K562 (cell line): Measurements from ENCODE around the gene CD276. TPM values are rescaled to one million over a fixed set of nuclear protein-coding genes. Genes with fewer than 3 reads are reported as not detected.

Experiments used
- ATAC-seq: fragments of 200-7000 bp; cut with Tn5 transposase; 3 replicates; pipeline ENCODE4 v1.9.1; 2020; ENCODE audit warnings: moderate library complexity
- BruUV-seq: library from RNA; stranded (reverse); fragments of 400-500 nt; replicated peaks from 2 replicates; lab custom pipeline; 2021; lab: Mats Ljungman, UMichigan
- CTCF ChIA-PET: fragments of 300-600 bp; formaldehyde crosslinking; extraction: SDS; loops from one replicate; lab custom pipeline; 2021; ENCODE audit warnings: low intra/inter-chr PET ratio; lab: Yijun Ruan, JAX
- POLR2A ChIA-PET: fragments of 300-600, 350-650 bp; sonication (Branson Sonifier 250); formaldehyde crosslinking; extraction: SDS; loops from one replicate; lab custom pipeline; 2021; ENCODE audit warnings: antibody characterized with exemption, inconsistent platforms; lab: Yijun Ruan, JAX
- DNase-seq, 4 experiments: peaks; one replicate each; pipeline versions ENCODE4 v3.0.0 to v3.0.0-alpha.2; 2011 to 2018; ENCODE audit warnings: low spot score in 3 of 4, mixed read lengths in 3 of 4; ENCODE audit errors: extremely low read depth in 1 of 4
- FAIRE-seq: peaks from 2 replicates; lab custom pipeline; 2011; peaks lifted over from hg19 to GRCh38; lab: Jason Lieb, UNC
- H2AFZ ChIP-seq: 2 replicates; pipeline ENCODE4 v1.6.0; 2011; ENCODE audit warnings: low read depth, low read length, control low read depth, inconsistent platforms
- H3K27ac ChIP-seq: fragments of 200-600 bp; 3 replicates; pipeline ENCODE4 v1.8.0; 2011; ENCODE audit warnings: low read depth, mild to moderate bottlenecking, control low read depth, inconsistent platforms, low read length, moderate library complexity, mixed read lengths; ENCODE audit errors: extremely low read depth
- H3K27me3 ChIP-seq, 2 experiments: fragments of 300-600 bp in 1 of 2; 2 replicates in 1 of 2; 3 replicates in 1 of 2; pipeline versions ENCODE4 v1.6.0 to v1.8.0; 2011; ENCODE audit warnings: inconsistent platforms in 2 of 2, low read length in 2 of 2, mild to moderate bottlenecking in 1 of 2, mixed read lengths in 1 of 2, moderate library complexity in 1 of 2; ENCODE audit not compliant: control insufficient read depth in 2 of 2, insufficient read depth in 2 of 2
- H3K36me3 ChIP-seq: fragments of 300-600 bp; 3 replicates; pipeline ENCODE4 v1.8.0; 2011; ENCODE audit warnings: mild to moderate bottlenecking, low read length, inconsistent platforms; ENCODE audit not compliant: control insufficient read depth, insufficient read depth
- H3K4me1 ChIP-seq, 2 experiments: fragments of 200-600 bp in 1 of 2; replicated peaks in 1 of 2; 2 replicates in 1 of 2; 3 replicates in 1 of 2; pipeline versions ENCODE4 v1.5.1 to v1.8.0; 2011; ENCODE audit warnings: inconsistent platforms in 2 of 2, low read length in 2 of 2, mild to moderate bottlenecking in 1 of 2, mixed read lengths in 1 of 2, moderate library complexity in 1 of 2; ENCODE audit not compliant: control insufficient read depth in 2 of 2, insufficient read depth in 2 of 2
- H3K4me2 ChIP-seq: 2 replicates; pipeline ENCODE4 v1.6.1; 2011; ENCODE audit warnings: low read length, control low read depth, inconsistent platforms, mixed read lengths; ENCODE audit not compliant: insufficient read depth
- H3K4me3 ChIP-seq: fragments of 200-600 bp; sonication (generic), shearing (Covaris generic); 2 replicates; pipeline ENCODE4 v1.5.1; 2016; ENCODE audit warnings: control low read depth, inconsistent platforms
- H3K79me2 ChIP-seq: fragments of 200-600 bp; 3 replicates; pipeline ENCODE4 v1.8.0; 2011; ENCODE audit warnings: low read length, inconsistent platforms; ENCODE audit not compliant: control insufficient read depth, insufficient read depth
- H3K9ac ChIP-seq, 2 experiments: 2 replicates each; pipeline versions ENCODE4 v1.6.0 to v1.6.1; 2011; ENCODE audit warnings: low read depth in 2 of 2, low read length in 2 of 2, control low read depth in 1 of 2, inconsistent platforms in 1 of 2, mild to moderate bottlenecking in 1 of 2, mixed read lengths in 1 of 2; ENCODE audit not compliant: insufficient read depth in 1 of 2
- H3K9me1 ChIP-seq: one replicate; pipeline ENCODE4 v1.6.0; 2011; ENCODE audit warnings: inconsistent platforms, mild to moderate bottlenecking, low read length, moderate library complexity; ENCODE audit not compliant: control insufficient read depth, insufficient read depth
- H3K9me3 ChIP-seq: replicated peaks from 2 replicates; pipeline ENCODE4 v1.5.1; 2011; ENCODE audit warnings: low read depth, low read length, inconsistent platforms; ENCODE audit not compliant: control insufficient read depth, insufficient read depth
- H4K20me1 ChIP-seq: replicated peaks from 2 replicates; pipeline ENCODE4 v1.6.1; 2011; ENCODE audit warnings: low read length, inconsistent platforms, mixed read lengths; ENCODE audit not compliant: control insufficient read depth, insufficient read depth
- GABPB1 ChIP-seq: sonication (generic); formaldehyde crosslinking; IDR thresholded peaks from 2 replicates; pipeline ENCODE4 v1.8.0; 2022; ENCODE audit warnings: mild to moderate bottlenecking, missing genetic modification reagents
- KDM2B ChIP-seq: fragments of 250-450 bp; sonication (Bioruptor Pico); IDR thresholded peaks from 2 replicates; pipeline ENCODE4 v1.8.0; 2021; ENCODE audit warnings: mild to moderate bottlenecking, moderate library complexity
- POLR2G ChIP-seq: fragments of 200-400 bp; formaldehyde crosslinking; IDR thresholded peaks from 2 replicates; pipeline ENCODE4 v1.6.1; 2017; ENCODE audit warnings: low read depth, mild to moderate bottlenecking, antibody characterized with exemption, low read length, moderate library complexity
- TRIM24 ChIP-seq, 2 experiments: fragments of 450-650 bp; IDR thresholded peaks; 2 replicates each; pipeline ENCODE4 v1.6.1; 2016
- WGBS: fragments of 100-300 bp; shearing (Covaris generic); methylation state at CpG from one replicate; pipeline ENCODE4 v1.1.6; 2016; ENCODE audit warnings: low coverage, mixed read lengths; ENCODE audit not compliant: insufficient coverage; ENCODE audit errors: missing lambda C conversion rate; 5-methylcytosine and 5-hydroxymethylcytosine counted together
- in situ Hi-C: fragments of 300-500 bp; cut with MboI; formaldehyde crosslinking; loops from 4 replicates; pipeline ENCODE4 v1.15.0; 2018; ENCODE audit warnings: inconsistent platforms, mixed read lengths
- intact Hi-C: fragments of 100-400 bp; cut with micrococcal nuclease; formaldehyde crosslinking; loops from 2 replicates; pipeline ENCODE4 v1.14.2; 2022
- polyA plus RNA-seq, 8 experiments: library from polyadenylated mRNA; depleted of rRNA in 4 of 8; stranded (reverse) in 5 of 8; unstranded in 3 of 8; fragments of >200 nt; fragmentation: Nextera tagmentation in 2 of 8; fragmentation: Illumina TruSeq in 1 of 8; extraction: Ambion mirVana in 2 of 8; extraction: Trizol in 1 of 8; gene quantifications; 2 replicates each; pipeline versions ENCODE4 v1.2.1 to v1.2.3, GENCODE V29; 2011 to 2014; ENCODE audit warnings: inconsistent platforms in 1 of 8, missing spikeins in 1 of 8
- total RNA-seq, 7 experiments: library from RNA; depleted of rRNA in 6 of 7; stranded (reverse); fragments of >200 nt in 6 of 7; fragmentation: Illumina TruSeq in 2 of 7; extraction: Trizol in 2 of 7; gene quantifications; 2 replicates each; pipeline versions ENCODE4 v1.2.1 to v1.2.3, GENCODE V29; 2011 to 2021; ENCODE audit warnings: low replicate concordance in 1 of 7
- TF ChIP-seq, protein P1 (sequence below): IDR thresholded peaks from 2 replicates; pipeline ENCODE4 v1.6.1; 2011; ENCODE audit warnings: borderline replicate concordance, low read depth, mild to moderate bottlenecking, moderate library complexity, low read length; ENCODE audit not compliant: insufficient read depth, poor library complexity, severe bottlenecking
- TF ChIP-seq, protein P2 (sequence below), 2 experiments: fragments of 450-650 bp; formaldehyde crosslinking in 1 of 2; IDR thresholded peaks; 2 replicates each; pipeline versions ENCODE4 v1.4.0 to v1.6.1; 2014 to 2020; ENCODE audit warnings: mild to moderate bottlenecking in 2 of 2, borderline replicate concordance in 1 of 2, low read depth in 1 of 2
- TF ChIP-seq, protein P3 (sequence below): fragments of 250-450 bp; sonication (Bioruptor Pico); IDR thresholded peaks from 2 replicates; pipeline ENCODE4 v1.8.0; 2021; ENCODE audit warnings: moderate library complexity, mild to moderate bottlenecking, inconsistent platforms

CD276 gene
- total and polyA plus RNA-seq, 9 of the 15 experiments (the other 6 are each of a cell fraction or from before 2014, with no cell fraction given): 0.11 to 3.6 (median 2.3) TPM

DNA sequence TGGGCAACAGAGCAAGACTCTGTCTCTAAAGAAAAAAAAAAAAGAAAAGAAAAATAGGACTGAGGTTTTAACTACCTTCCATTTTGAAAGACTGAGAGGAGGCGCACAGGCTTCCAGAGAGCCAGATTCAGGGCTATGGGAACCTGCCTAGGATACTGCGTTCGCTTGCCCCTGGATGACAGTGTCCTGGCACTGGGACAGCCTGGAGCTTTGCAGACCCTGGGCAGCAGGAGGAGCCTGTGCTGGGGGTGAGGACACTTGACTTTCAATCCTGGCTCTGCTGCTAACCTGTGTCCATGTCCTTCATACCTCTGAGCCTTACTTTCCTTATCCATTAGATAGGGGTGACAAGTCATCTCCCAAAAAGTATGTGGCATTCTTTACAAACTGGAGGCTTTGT is 31.2 kb downstream of the CD276 start:
- in situ Hi-C loops: no loop called here
- 0% methylated on average over 3 of the region's 3 CpGs for WGBS
- ATAC-seq: no peak
- H3K79me2 ChIP-seq: no peaks in the 10 kb centered on the region
- H3K9ac ChIP-seq: no peak overlapping the region
- H3K27me3 ChIP-seq: peaks cover 0 to 9% of the 10 kb centered on the region in 2 experiments; a peak in 2 of 5 replicates
- ChIA-PET POLR2A (interaction anchor here (0.5 to 2.1 kb wide), 2 partner anchors 11 to 17 kb away, joined by 3 to 5 read pairs; no protein-coding TSS in a partner anchor), CTCF (no interaction called here)
- TF ChIP-seq POLR2G (no peak), GABPB1 (CRISPR knock-in tag) (no peak), KDM2B (no peak), TRIM24 (IDR thresholded peaks at IDR 0.05) (no peak)
- TF ChIP-seq, protein P1, sequence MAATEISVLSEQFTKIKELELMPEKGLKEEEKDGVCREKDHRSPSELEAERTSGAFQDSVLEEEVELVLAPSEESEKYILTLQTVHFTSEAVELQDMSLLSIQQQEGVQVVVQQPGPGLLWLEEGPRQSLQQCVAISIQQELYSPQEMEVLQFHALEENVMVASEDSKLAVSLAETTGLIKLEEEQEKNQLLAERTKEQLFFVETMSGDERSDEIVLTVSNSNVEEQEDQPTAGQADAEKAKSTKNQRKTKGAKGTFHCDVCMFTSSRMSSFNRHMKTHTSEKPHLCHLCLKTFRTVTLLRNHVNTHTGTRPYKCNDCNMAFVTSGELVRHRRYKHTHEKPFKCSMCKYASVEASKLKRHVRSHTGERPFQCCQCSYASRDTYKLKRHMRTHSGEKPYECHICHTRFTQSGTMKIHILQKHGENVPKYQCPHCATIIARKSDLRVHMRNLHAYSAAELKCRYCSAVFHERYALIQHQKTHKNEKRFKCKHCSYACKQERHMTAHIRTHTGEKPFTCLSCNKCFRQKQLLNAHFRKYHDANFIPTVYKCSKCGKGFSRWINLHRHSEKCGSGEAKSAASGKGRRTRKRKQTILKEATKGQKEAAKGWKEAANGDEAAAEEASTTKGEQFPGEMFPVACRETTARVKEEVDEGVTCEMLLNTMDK: no peak
- TF ChIP-seq, protein P2, sequence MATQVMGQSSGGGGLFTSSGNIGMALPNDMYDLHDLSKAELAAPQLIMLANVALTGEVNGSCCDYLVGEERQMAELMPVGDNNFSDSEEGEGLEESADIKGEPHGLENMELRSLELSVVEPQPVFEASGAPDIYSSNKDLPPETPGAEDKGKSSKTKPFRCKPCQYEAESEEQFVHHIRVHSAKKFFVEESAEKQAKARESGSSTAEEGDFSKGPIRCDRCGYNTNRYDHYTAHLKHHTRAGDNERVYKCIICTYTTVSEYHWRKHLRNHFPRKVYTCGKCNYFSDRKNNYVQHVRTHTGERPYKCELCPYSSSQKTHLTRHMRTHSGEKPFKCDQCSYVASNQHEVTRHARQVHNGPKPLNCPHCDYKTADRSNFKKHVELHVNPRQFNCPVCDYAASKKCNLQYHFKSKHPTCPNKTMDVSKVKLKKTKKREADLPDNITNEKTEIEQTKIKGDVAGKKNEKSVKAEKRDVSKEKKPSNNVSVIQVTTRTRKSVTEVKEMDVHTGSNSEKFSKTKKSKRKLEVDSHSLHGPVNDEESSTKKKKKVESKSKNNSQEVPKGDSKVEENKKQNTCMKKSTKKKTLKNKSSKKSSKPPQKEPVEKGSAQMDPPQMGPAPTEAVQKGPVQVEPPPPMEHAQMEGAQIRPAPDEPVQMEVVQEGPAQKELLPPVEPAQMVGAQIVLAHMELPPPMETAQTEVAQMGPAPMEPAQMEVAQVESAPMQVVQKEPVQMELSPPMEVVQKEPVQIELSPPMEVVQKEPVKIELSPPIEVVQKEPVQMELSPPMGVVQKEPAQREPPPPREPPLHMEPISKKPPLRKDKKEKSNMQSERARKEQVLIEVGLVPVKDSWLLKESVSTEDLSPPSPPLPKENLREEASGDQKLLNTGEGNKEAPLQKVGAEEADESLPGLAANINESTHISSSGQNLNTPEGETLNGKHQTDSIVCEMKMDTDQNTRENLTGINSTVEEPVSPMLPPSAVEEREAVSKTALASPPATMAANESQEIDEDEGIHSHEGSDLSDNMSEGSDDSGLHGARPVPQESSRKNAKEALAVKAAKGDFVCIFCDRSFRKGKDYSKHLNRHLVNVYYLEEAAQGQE (IDR thresholded peaks at IDR 0.05; ENCODE audit: borderline replicate concordance): no peak
- TF ChIP-seq, protein P2 (CRISPR knock-in tag; IDR thresholded peaks at IDR 0.05; ENCODE audit: low read depth): no peak
- TF ChIP-seq, protein P3, sequence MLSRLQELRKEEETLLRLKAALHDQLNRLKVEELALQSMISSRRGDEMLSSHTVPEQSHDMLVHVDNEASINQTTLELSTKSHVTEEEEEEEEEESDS: no peak
- no peak for DNase-seq
- no peaks in the 10 kb centered on the region for H3K9me3 ChIP-seq
- no peak for FAIRE-seq
- intact Hi-C loops: no loop called here
- no peaks in the 10 kb centered on the region for H3K9me1 ChIP-seq
- no peak overlapping the region for H3K27ac ChIP-seq
- no peaks in the 10 kb centered on the region for H3K4me1 ChIP-seq
- H2AFZ ChIP-seq: no peak overlapping the region
- H3K36me3 ChIP-seq: no peaks in the 10 kb centered on the region
- no TSS peak for BruUV-seq
- H3K4me3 ChIP-seq: no peak overlapping the region
- no peak overlapping the region for H3K4me2 ChIP-seq
- no peaks in the 10 kb centered on the region; the same call in 1 of the 2 replicates for H4K20me1 ChIP-seq
